Measurements from ENCODE around the gene EIF2B4. TPM values are rescaled to one million over a fixed set of nuclear protein-coding genes. Genes with fewer than 3 reads are reported as not detected.

Gene EIF2B4
- total RNA-seq (2021; fragmentation: NEBNext Ultra II Directional; extraction: Animal tissue kit (Norgen Biotek cat#: 25700)) (63.2 and 66.0 TPM in 2 replicates), polyA plus RNA-seq (2011; rRNA removed) (60.0 and 61.0 TPM in 2 replicates), polyA minus RNA-seq (2011; rRNA and poly(A)+ RNA removed) (95.7 and 100 TPM in 2 replicates)
- polyA plus RNA-seq (2011; cell fraction: cytosol; rRNA removed) = 55.4 TPM
- polyA plus RNA-seq (2011; cell fraction: nucleus; rRNA removed) = 83.6 TPM
- polyA plus RNA-seq (2012, experiment 1 of 2) = 82.5 to 99.4 TPM (median 88.1 TPM) in 4 replicates
- 54.6 TPM for polyA plus RNA-seq (2012, experiment 2 of 2)
- 39.3 TPM for polyA plus RNA-seq (2013, experiment 1 of 2)
- 35.6 TPM for polyA plus RNA-seq (2013, experiment 2 of 2)
- 19.5 TPM for polyA minus RNA-seq (2011; cell fraction: cytosol; rRNA and poly(A)+ RNA removed)
- polyA minus RNA-seq (2011; cell fraction: nucleus; rRNA and poly(A)+ RNA removed) = 25.6 TPM
- long read RNA-seq, experiment 1, transcript EIF2B4-205 (13 exons, 1,608 nt) = major isoform, 6 of 40 reads
- long read RNA-seq, experiment 1, partial matches to known transcripts = 22 of 40 reads
- long read RNA-seq, experiment 1, other reads (novel, unspliced or antisense) = 4 of 40 reads
- long read RNA-seq, experiment 2, transcript EIF2B4-205 (13 exons, 1,608 nt) = minor isoform, 50 of 172 reads
- long read RNA-seq, experiment 2, transcript EIF2B4-201 (13 exons, 1,792 nt) = major isoform, 97 of 172 reads
- long read RNA-seq, experiment 2, partial matches to known transcripts = 8 of 172 reads
- long read RNA-seq, experiment 2, other reads (novel, unspliced or antisense) = 15 of 172 reads

DNA sequence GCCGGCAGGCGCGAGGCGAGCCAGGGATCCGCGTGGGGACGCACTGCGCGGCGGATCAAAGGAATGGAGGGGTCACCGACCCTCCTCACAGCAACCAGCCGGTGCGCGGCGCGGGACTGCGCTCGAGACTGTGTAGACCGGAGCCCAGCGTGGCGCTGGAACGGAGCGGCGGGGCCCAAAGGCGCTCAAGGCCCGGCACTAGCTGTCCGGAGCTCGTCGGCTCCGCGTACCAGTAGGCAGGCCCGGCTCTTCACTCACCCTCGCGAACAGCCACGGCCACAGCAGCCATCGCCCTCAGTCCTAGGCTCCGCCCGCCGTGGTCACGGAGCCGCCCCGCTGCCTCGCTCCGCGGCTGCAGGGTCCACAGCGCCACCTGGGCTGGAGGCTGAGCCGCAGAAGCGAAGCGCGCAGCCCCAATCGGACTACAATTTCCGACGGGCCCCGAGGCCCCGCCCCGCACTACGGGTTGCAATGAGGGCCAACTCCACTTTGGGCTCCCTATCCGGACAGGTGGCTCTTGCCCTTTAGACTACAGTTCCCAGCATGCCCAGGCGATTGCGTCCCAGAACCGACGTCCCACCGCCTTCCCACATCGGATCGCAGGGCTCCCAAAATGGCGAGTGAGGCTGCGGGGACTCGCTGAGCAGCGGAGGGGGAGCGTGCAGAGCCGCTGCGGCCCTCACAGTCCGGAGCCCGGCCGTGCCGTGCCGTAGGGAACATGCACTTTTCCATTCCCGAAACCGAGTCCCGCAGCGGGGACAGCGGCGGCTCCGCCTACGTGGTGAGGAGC, at the start of gene EIF2B4, which contains the start of gene SNX17:
Gene EIF2B4 (minus strand): TSS at position 313 of the 790 bp plus-strand sequence. CDS start 24 bp downstream, at position 289.
Gene SNX17 (plus strand): TSS at position 591 of the 790 bp plus-strand sequence. CDS start 128 bp downstream, at position 719.
- Histone ChIP-seq H2AK5ac (ENCODE audit: low read depth, low read length) (no peak within 1 kb of the TSS), H2BK5ac (ENCODE audit: low read depth, low read length) (peak within 1 kb of the TSS; percentile 84; the same call in 1 of the 2 replicates), H3K14ac (ENCODE audit: insufficient read length) (no peak within 1 kb of the TSS), H3K79me2 (ENCODE audit: control insufficient read depth in 1 of 2, insufficient read depth in 2 of 2, low read length in 2 of 2) (peaks cover 2 to 21% of the 10 kb centered on the region in 2 experiments; a peak in 3 of 4 replicates), H2BK20ac (ENCODE audit: low read length) (no peak within 1 kb of the TSS), H3K36me3 (ENCODE audit: control insufficient read depth in 2 of 4, insufficient read depth in 4 of 4, low read length in 3 of 4) (peaks cover 25 to 51% (median 42%) of the 10 kb centered on the region in 4 experiments), H2AFZ (ENCODE audit: low read length) (peak within 1 kb of the TSS; percentile 38), H3K23me2 (ENCODE audit: low read depth, low read length) (peaks cover 8% of the 10 kb centered on the region), H3K4me3 (ENCODE audit: extremely low read depth in 1 of 4, insufficient read depth in 2 of 4, low read depth in 3 of 4, low read length in 4 of 4) (peak within 1 kb of the TSS; percentile 72 to 99 (median 88)), H3K9ac (replicated peaks in 1 of 4; ENCODE audit: extremely low read depth in 1 of 4, low read depth in 3 of 4, low read length in 3 of 4) (peak within 1 kb of the TSS; percentile 57 to 91 (median 86)), H3K9me3 (ENCODE audit: insufficient read depth in 2 of 2, low read depth in 1 of 2, low read length in 1 of 2) (no peaks in the 10 kb centered on the region), H4K20me1 (replicated peaks in 1 of 2; ENCODE audit: control insufficient read depth in 1 of 2, insufficient read depth in 2 of 2, low read length in 2 of 2) (peaks cover 0 to 14% of the 10 kb centered on the region in 2 experiments), H3K4me2 (ENCODE audit: insufficient read depth in 1 of 2, low read depth in 2 of 2, low read length in 2 of 2) (peak within 1 kb of the TSS; percentile 77 to 81), H3K27ac (ENCODE audit: low read depth, low read length) (peak within 1 kb of the TSS; percentile 62), H3K18ac (ENCODE audit: extremely low read depth, low read length) (peak within 1 kb of the TSS; percentile 86), H4K91ac (replicated peaks; ENCODE audit: insufficient read length, low read length) (peak within 1 kb of the TSS; percentile 49), H4K8ac (ENCODE audit: extremely low read depth, insufficient read depth, low read length) (peak within 1 kb of the TSS; percentile 94), H3K23ac (ENCODE audit: insufficient read length) (no peak within 1 kb of the TSS), H3K79me1 (ENCODE audit: low read depth, low read length) (peaks cover 5% of the 10 kb centered on the region; the same call in 1 of the 2 replicates), H3K4me1 (replicated peaks in 1 of 4; ENCODE audit: control insufficient read depth in 3 of 4, insufficient read depth in 4 of 4, low read length in 3 of 4) (peaks cover 0 to 4% (median 2%) of the 10 kb centered on the region in 4 experiments; a peak in 4 of 7 replicates), H2BK15ac (ENCODE audit: low read length) (peak within 1 kb of the TSS; percentile 32; the same call in 1 of the 2 replicates), H3K4ac (replicated peaks; ENCODE audit: insufficient read length, low read depth, low read length) (no peak within 1 kb of the TSS), H3K56ac (replicated peaks; ENCODE audit: insufficient read length, low read depth, low read length) (peak within 1 kb of the TSS; percentile 67), H2BK12ac (ENCODE audit: low read depth, low read length) (no peak within 1 kb of the TSS), H3K27me3 (replicated peaks in 1 of 4; ENCODE audit: control insufficient read depth in 3 of 4, extremely low read depth in 1 of 4, insufficient read depth in 3 of 4, low read length in 3 of 4) (no peaks in the 10 kb centered on the region), H4K5ac (ENCODE audit: insufficient read length, low read depth, low read length) (peak within 1 kb of the TSS; percentile 85), H2BK120ac (replicated peaks; ENCODE audit: low read depth, low read length) (no peak within 1 kb of the TSS)
- DNase-seq (ENCODE audit: low read depth in 1 of 2, low spot score in 2 of 2) (peak; percentile 98 to 99), FAIRE-seq (no peak)
- CTCF ChIA-PET (ENCODE audit: partially characterized antibody) = interaction anchor here (0.8 to 2.8 kb wide), 22 partner anchors 9 to 278 kb away, joined by 3 to 10 read pairs (median 4); partner anchors contain the start of genes GTF3C2 and UCN
- 1% methylated on average over 78 of the region's 85 CpGs; no CpG with 5 or more reads in 1 of the 2 experiments for WGBS, 2 experiments (ENCODE audit: extremely low coverage in 1 of 2, insufficient coverage in 1 of 2, insufficient read length in 1 of 2, insufficient replicate concordance in 2 of 2, low coverage in 1 of 2, low lambda C conversion rate in 2 of 2, missing lambda C conversion rate in 1 of 2)
- POLR2A ChIA-PET (ENCODE audit: partially characterized antibody) = interaction anchor here (0.8 to 8.2 kb wide), 17 partner anchors 8 to 162 kb away, joined by 3 to 135 read pairs (median 3); partner anchors contain the start of genes FNDC4, GTF3C2, MPV17 and NRBP1
- TF ChIP-seq YY1 (IDR thresholded peaks at IDR 0.05; ENCODE audit: low read depth, low read length) = peak; percentile 92
- TF ChIP-seq, protein P1, sequence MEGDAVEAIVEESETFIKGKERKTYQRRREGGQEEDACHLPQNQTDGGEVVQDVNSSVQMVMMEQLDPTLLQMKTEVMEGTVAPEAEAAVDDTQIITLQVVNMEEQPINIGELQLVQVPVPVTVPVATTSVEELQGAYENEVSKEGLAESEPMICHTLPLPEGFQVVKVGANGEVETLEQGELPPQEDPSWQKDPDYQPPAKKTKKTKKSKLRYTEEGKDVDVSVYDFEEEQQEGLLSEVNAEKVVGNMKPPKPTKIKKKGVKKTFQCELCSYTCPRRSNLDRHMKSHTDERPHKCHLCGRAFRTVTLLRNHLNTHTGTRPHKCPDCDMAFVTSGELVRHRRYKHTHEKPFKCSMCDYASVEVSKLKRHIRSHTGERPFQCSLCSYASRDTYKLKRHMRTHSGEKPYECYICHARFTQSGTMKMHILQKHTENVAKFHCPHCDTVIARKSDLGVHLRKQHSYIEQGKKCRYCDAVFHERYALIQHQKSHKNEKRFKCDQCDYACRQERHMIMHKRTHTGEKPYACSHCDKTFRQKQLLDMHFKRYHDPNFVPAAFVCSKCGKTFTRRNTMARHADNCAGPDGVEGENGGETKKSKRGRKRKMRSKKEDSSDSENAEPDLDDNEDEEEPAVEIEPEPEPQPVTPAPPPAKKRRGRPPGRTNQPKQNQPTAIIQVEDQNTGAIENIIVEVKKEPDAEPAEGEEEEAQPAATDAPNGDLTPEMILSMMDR (IDR thresholded peaks at IDR 0.05; ENCODE audit: control extremely low read depth in 1 of 3, insufficient read depth in 1 of 3, low read depth in 1 of 3, low read length in 3 of 3) = peak in 2 of 3 experiments; percentile 71 to 87; a peak in 3 of 4 replicates
- TF ChIP-seq MAX (IDR thresholded peaks at IDR 0.05) = peak; percentile 61
- peak; percentile 88 for TF ChIP-seq SP4 (IDR thresholded peaks at IDR 0.05; ENCODE audit: low read length)
